GM12872 (cell line): ENCODE measurements around the gene HSH2D.
A peak's percentile ranks its signal among the peaks of the same experiment; 100 is the strongest.

Experiments used
- CTCF ChIP-seq: IDR thresholded peaks from 3 replicates; pipeline ENCODE4 v1.5.1; 2011; ENCODE audit warnings: low read depth, mild to moderate bottlenecking, low read length, moderate library complexity; ENCODE audit not compliant: insufficient read depth

HSH2D gene

GRCh38 chr19:16115301-16116039 lies 28.0 kb upstream of the HSH2D start:
- no peak for TF ChIP-seq CTCF

GRCh38 chr19:16116067-16116466 lies 27.4 kb upstream of the HSH2D start:
- TF ChIP-seq CTCF: no peak

- peak; percentile 76 for TF ChIP-seq CTCF
These were observed 25.9 kb upstream of the HSH2D start for GRCh38 chr19:16117594-16118033.

- no peak for TF ChIP-seq CTCF
These were observed 24.9 kb upstream of the HSH2D start for GRCh38 chr19:16118489-16119033.

GRCh38 chr19:16121141-16121540 lies 22.3 kb upstream of the HSH2D start:
- TF ChIP-seq CTCF: no peak

GRCh38 chr19:16121967-16122366 lies 21.5 kb upstream of the HSH2D start:
- no peak for TF ChIP-seq CTCF

- no peak for TF ChIP-seq CTCF
These were observed 18.5 kb upstream of the HSH2D start for GRCh38 chr19:16124953-16125352.
